Measurements from ENCODE around the gene HSCB. TPM values are rescaled to one million over a fixed set of nuclear protein-coding genes. Genes with fewer than 3 reads are reported as not detected.
A peak's percentile ranks its signal among the peaks of the same experiment; 100 is the strongest.

Gene HSCB
- total RNA-seq, 1 experiment from 2014 or later, result 21.2 TPM

- Histone ChIP-seq H3K23ac (ENCODE audit: insufficient read length, low read depth, low read length) (no peak overlapping the region), H3K4me1 (ENCODE audit: insufficient read depth, low read length) (peaks cover 2% of the 10 kb centered on the region; the same call in 1 of the 2 replicates), H3K56ac (ENCODE audit: insufficient read length, low read depth, low read length) (no peak overlapping the region), H4K91ac (ENCODE audit: insufficient read length, low read depth, low read length) (no peak overlapping the region), H2BK5ac (ENCODE audit: insufficient read length, low read length) (no peak overlapping the region), H3K4me2 (ENCODE audit: insufficient read depth, insufficient read length, low read length) (no peak overlapping the region), H3K79me2 (ENCODE audit: insufficient read depth, low read length) (peaks cover 5% of the 10 kb centered on the region; the same call in 1 of the 2 replicates), H2BK12ac (ENCODE audit: insufficient read length, low read depth, low read length) (no peak overlapping the region), H2BK120ac (ENCODE audit: low read depth, low read length, poor library complexity, severe bottlenecking) (no peak overlapping the region), H3K18ac (ENCODE audit: insufficient read length, low read depth, low read length) (no peak overlapping the region), H3K27me3 (ENCODE audit: insufficient read depth, low read length) (no peaks in the 10 kb centered on the region), H3K79me1 (ENCODE audit: insufficient read depth, low read depth, low read length, poor library complexity, severe bottlenecking) (no peaks in the 10 kb centered on the region), H4K5ac (ENCODE audit: insufficient read length, low read depth, low read length) (no peak overlapping the region), H4K8ac (replicated peaks; ENCODE audit: insufficient read length, low read depth, low read length) (no peak overlapping the region), H2BK15ac (ENCODE audit: low read depth, low read length) (no peak overlapping the region), H3K14ac (ENCODE audit: insufficient read depth, low read length) (no peak overlapping the region), H3K9me3 (ENCODE audit: control insufficient read depth, low read depth, low read length) (no peaks in the 10 kb centered on the region), H3K27ac (ENCODE audit: insufficient read length, low read depth, low read length) (no peak overlapping the region), H3K4ac (ENCODE audit: low read depth, low read length) (no peak overlapping the region), H2AFZ (ENCODE audit: low read length) (no peak overlapping the region), H2AK5ac (ENCODE audit: insufficient read length, low read length) (no peak overlapping the region), H3K23me2 (ENCODE audit: insufficient read length, low read depth, low read length, poor library complexity, severe bottlenecking) (peaks cover 12% of the 10 kb centered on the region), H2BK20ac (ENCODE audit: low read depth, low read length, poor library complexity, severe bottlenecking) (no peak overlapping the region), H3T11ph (ENCODE audit: low read length) (no peak overlapping the region), H3K9ac (ENCODE audit: extremely low read depth, insufficient read length, low read length) (no peak overlapping the region), H4K20me1 (ENCODE audit: control insufficient read depth, insufficient read depth, insufficient read length) (no peaks in the 10 kb centered on the region)
- Mint-ChIP-seq H3K4me3 (peak overlapping the region; percentile 79 to 91; a peak in 1 of 5 replicates), H3K36me3 (ENCODE audit: insufficient read depth in 1 of 3, low read depth in 3 of 3) (peaks cover 40 to 57% (median 54%) of the 10 kb centered on the region in 3 experiments; a peak in 6 of 7 replicates), H3K27ac (no peak overlapping the region), H3K27me3 (ENCODE audit: low read depth) (no peaks in the 10 kb centered on the region), H3K4me1 (peaks cover 16 to 18% of the 10 kb centered on the region in 2 experiments), H3K9me3 (no peaks in the 10 kb centered on the region)
- no peak for DNase-seq
- WGBS (ENCODE audit: extremely low coverage, insufficient read length, low lambda C conversion rate), result no CpG with 5 or more reads among the region's 3 CpGs
- TF ChIP-seq CTCF (conservative IDR thresholded peaks at IDR 0.05), result no peak
Measured at GRCh38 chr22:28743852-28744251, 2.0 kb downstream of the HSCB start.
